ENCODE results near the gene INPP4A. TPM values are rescaled to one million over a fixed set of nuclear protein-coding genes. Genes with fewer than 3 reads are reported as not detected.

INPP4A gene
- total RNA-seq, 1 donor = 26.8 TPM

GRCh38 chr2:98477036-98477435, 32.4 kb downstream of the INPP4A start:
- no peak for TF ChIP-seq CTCF (IDR thresholded peaks at IDR 0.05; ENCODE audit: insufficient read depth, low read depth, low read length)
- no peak overlapping the region for H3K4me3 ChIP-seq (ENCODE audit: low read depth, low read length)
- DNase-seq (ENCODE audit: low read depth) = no peak

- H3K4me3 ChIP-seq (ENCODE audit: low read depth, low read length) = no peak overlapping the region
- TF ChIP-seq CTCF (IDR thresholded peaks at IDR 0.05; ENCODE audit: insufficient read depth, low read depth, low read length) = no peak
- DNase-seq (ENCODE audit: low read depth) = no peak
Observed at GRCh38 chr2:98477506-98477905, 32.8 kb downstream of the INPP4A start.

- DNase-seq (ENCODE audit: low read depth) = no peak
- no peak overlapping the region for H3K4me3 ChIP-seq (ENCODE audit: low read depth, low read length)
- TF ChIP-seq CTCF (IDR thresholded peaks at IDR 0.05; ENCODE audit: insufficient read depth, low read depth, low read length) = no peak
Observed at GRCh38 chr2:98478088-98478551, 33.5 kb downstream of the INPP4A start.

- DNase-seq (ENCODE audit: low read depth) = no peak
- TF ChIP-seq CTCF (IDR thresholded peaks at IDR 0.05; ENCODE audit: insufficient read depth, low read depth, low read length) = no peak
- no peak overlapping the region for H3K4me3 ChIP-seq (ENCODE audit: low read depth, low read length)
Observed at GRCh38 chr2:98478907-98479306, 34.2 kb downstream of the INPP4A start.

GRCh38 chr2:98479371-98479770, 34.7 kb downstream of the INPP4A start:
- no peak overlapping the region for H3K4me3 ChIP-seq (ENCODE audit: low read depth, low read length)

GRCh38 chr2:98479959-98480524, 35.4 kb downstream of the INPP4A start:
- no peak overlapping the region for H3K4me3 ChIP-seq (ENCODE audit: low read depth, low read length)
- TF ChIP-seq CTCF (IDR thresholded peaks at IDR 0.05; ENCODE audit: insufficient read depth, low read depth, low read length) = no peak
- DNase-seq (ENCODE audit: low read depth) = no peak

More at GRCh38 chr2:98479371-98479770, 34.7 kb downstream of the INPP4A start:
- no peak for DNase-seq (ENCODE audit: low read depth)
- TF ChIP-seq CTCF (IDR thresholded peaks at IDR 0.05; ENCODE audit: insufficient read depth, low read depth, low read length) = no peak

GRCh38 chr2:98480598-98480997, 35.9 kb downstream of the INPP4A start:
- no peak overlapping the region for H3K4me3 ChIP-seq (ENCODE audit: low read depth, low read length)
- no peak for DNase-seq (ENCODE audit: low read depth)
- no peak for TF ChIP-seq CTCF (IDR thresholded peaks at IDR 0.05; ENCODE audit: insufficient read depth, low read depth, low read length)

Measured in fibroblast of villous mesenchyme (primary cell).